ENCODE data around the gene PNKD. TPM values are rescaled to one million over a fixed set of nuclear protein-coding genes. Genes with fewer than 3 reads are reported as not detected.

The PNKD gene
- total RNA-seq: 18.0 and 18.8 TPM in 2 replicates

GRCh38 chr2:218269900-218270720 lies at the start of gene PNKD, which contains the start of gene AAMP:
TSS of gene PNKD (plus strand) at chr2:218270519. CDS start at chr2:218270536, 17 bp downstream.
TSS of gene AAMP (minus strand) at chr2:218270137. CDS start at chr2:218270086, 51 bp downstream.

DNA sequence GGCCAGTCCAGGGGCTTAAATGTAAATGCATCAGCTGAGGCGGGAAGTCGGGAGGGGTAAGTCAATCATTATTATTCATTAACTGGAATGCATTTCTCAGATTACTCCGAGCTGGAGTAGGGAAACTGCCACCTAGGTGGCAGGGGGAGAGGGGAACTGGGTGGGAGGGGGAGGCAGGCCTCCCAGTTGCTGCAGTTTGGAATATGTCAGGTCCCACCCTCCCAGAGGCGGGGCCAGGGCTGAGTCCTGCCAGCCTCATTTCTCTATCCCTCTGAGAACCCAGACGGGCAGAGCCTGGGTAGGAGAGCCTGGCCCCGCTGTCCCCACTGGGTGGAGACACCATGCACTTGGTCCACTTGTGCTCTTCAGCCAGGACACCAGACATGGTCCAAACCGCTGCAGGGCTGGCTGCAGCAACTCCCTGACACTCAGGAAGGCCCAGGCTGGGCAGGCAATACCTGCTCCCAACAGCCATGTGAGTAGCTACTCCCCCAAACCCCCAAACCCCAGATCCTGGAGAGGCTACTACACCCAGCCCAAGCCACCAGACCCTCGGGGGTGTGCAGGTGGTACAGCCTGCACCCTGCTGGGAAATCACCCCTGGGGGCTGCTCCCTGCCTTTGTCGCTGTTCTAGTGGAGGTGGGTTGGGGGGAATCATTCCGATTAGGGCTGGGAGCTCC lies 9.4 kb upstream of the PNKD start, which contains the start of gene GPBAR1:
TSS of gene GPBAR1 (plus strand) at position 274 of the 681 bp plus-strand sequence. CDS start 1,710 bp downstream, outside the sequence.

GRCh38 chr2:218292048-218293014 lies 22.0 kb downstream of the PNKD start, which contains the start of gene TMBIM1:
TSS of gene TMBIM1 (minus strand) at chr2:218292503. CDS start at chr2:218282141, 10,362 bp downstream.

GRCh38 chr2:218381916-218382366 lies 111.6 kb downstream of the PNKD start, which contains the start of gene SLC11A1:
TSS of gene SLC11A1 (plus strand) at chr2:218382273. CDS start at chr2:218382369, 96 bp downstream.

Other genes with a start within 250 kb of the PNKD start
- gene RUFY4, start 201.3 kb upstream of the PNKD start, total RNA-seq: not detected in 2 replicates
- not detected in 2 replicates for gene CXCR2, start 144.5 kb upstream of the PNKD start, total RNA-seq
- not detected in 2 replicates for gene CXCR1, start 103.6 kb upstream of the PNKD start, total RNA-seq
- 299 and 544 TPM in 2 replicates for gene ARPC2, start 53.3 kb upstream of the PNKD start, total RNA-seq
- gene GPBAR1, start 9.5 kb upstream of the PNKD start, total RNA-seq: 0.19 and 0.28 TPM in 2 replicates
- gene AAMP, start 382 bp upstream of the PNKD start, total RNA-seq: 139 and 182 TPM in 2 replicates
- 124 and 187 TPM in 2 replicates for gene TMBIM1, start 22.0 kb downstream of the PNKD start, total RNA-seq
- gene CATIP, start 86.3 kb downstream of the PNKD start, total RNA-seq: 0.28 TPM in 1 of 2 replicates, not detected in the other
- 0.19 and 0.28 TPM in 2 replicates for gene SLC11A1, start 111.8 kb downstream of the PNKD start, total RNA-seq
- 40.8 and 50.7 TPM in 2 replicates for gene CTDSP1, start 129.3 kb downstream of the PNKD start, total RNA-seq
- under 0.01 TPM in 2 replicates for gene VIL1, start 148.6 kb downstream of the PNKD start, total RNA-seq